Measurements from ENCODE around the gene CCDC120. TPM values are rescaled to one million over a fixed set of nuclear protein-coding genes. Genes with fewer than 3 reads are reported as not detected.

The CCDC120 gene
- total RNA-seq, 1 experiment from 2014 or later = 14.5 TPM

DNA sequence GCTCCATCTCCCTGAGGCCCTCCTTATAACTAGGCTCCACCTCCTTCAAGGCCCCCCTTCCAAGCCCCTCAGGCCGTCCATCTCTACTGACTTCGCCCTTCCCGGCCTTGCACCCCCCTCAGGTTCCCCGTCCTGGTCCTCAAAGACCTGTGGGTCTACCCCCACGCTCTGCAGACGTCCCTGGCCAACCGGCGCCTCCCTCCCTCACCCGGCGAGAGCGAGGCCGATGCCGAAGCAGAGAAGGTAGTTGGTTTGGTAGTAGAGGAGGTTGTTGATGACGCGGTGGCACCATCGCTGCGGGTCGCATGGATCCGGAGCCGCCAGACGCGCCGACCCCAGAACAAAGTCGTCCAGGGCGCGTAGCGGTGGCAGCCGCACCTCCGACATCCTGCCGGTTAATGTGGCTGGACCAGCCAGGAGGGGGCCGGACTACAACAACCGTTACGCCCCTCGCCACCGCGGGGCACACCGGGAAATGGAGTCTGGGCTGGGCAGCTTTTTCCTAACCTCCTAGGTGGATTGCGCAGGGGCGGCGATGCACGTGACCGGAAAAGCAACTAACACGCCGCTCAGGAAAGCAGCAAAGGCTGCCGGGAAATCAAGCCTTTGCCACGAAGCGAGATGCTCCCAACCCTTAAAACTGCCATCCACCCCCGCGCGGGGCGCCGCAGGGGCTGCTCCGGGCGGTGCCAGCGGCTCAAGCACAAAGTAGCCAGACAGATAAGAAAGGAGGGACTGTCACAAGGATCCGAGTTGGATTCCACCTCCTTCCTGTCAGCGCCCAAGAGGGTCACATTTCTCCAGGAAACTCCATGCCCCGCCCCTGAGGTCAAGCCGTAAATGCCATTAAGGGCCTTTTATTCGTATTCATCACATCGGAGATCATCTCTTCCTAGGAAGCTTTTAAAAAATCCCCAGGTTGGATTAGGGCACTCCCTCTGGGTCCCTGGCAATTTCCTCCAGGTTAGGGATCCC, 15.1 kb downstream of the CCDC120 start, which contains the start of gene PRAF2:
PRAF2 (minus strand) TSS at position 402 of the 975 bp plus-strand sequence; CDS start at position 387, 15 bp downstream.
- Histone ChIP-seq H3K18ac (ENCODE audit: insufficient read length, low read depth, low read length) (no peak within 1 kb of the TSS), H2BK5ac (ENCODE audit: insufficient read length, low read length) (no peak within 1 kb of the TSS), H2AK5ac (ENCODE audit: insufficient read length, low read length) (no peak within 1 kb of the TSS), H3K56ac (ENCODE audit: insufficient read length, low read depth, low read length) (no peak within 1 kb of the TSS), H3K27me3 (ENCODE audit: insufficient read depth, low read length) (no peaks in the 10 kb centered on the region), H4K20me1 (ENCODE audit: control insufficient read depth, insufficient read depth, insufficient read length) (no peaks in the 10 kb centered on the region), H4K8ac (replicated peaks; ENCODE audit: insufficient read length, low read depth, low read length) (no peak within 1 kb of the TSS), H3K14ac (ENCODE audit: insufficient read depth, low read length) (peak within 1 kb of the TSS; percentile 1; the same call in 1 of the 2 replicates), H2AFZ (ENCODE audit: low read length) (no peak within 1 kb of the TSS), H2BK15ac (ENCODE audit: low read depth, low read length) (no peak within 1 kb of the TSS), H3K4me2 (ENCODE audit: insufficient read depth, insufficient read length, low read length) (peak within 1 kb of the TSS; percentile 70), H3K79me1 (ENCODE audit: insufficient read depth, low read depth, low read length, poor library complexity, severe bottlenecking) (no peaks in the 10 kb centered on the region), H2BK20ac (ENCODE audit: low read depth, low read length, poor library complexity, severe bottlenecking) (no peak within 1 kb of the TSS), H3K4me1 (ENCODE audit: insufficient read depth, low read length) (no peaks in the 10 kb centered on the region), H3K4ac (ENCODE audit: low read depth, low read length) (no peak within 1 kb of the TSS), H2BK12ac (ENCODE audit: insufficient read length, low read depth, low read length) (no peak within 1 kb of the TSS), H3K79me2 (ENCODE audit: insufficient read depth, low read length) (0 out of 2 replicates have a peak, but pooled peaks cover 1% of the 10 kb centered on the region), H4K5ac (ENCODE audit: insufficient read length, low read depth, low read length) (no peak within 1 kb of the TSS), H3K23ac (ENCODE audit: insufficient read length, low read depth, low read length) (no peak within 1 kb of the TSS), H3K23me2 (ENCODE audit: insufficient read length, low read depth, low read length, poor library complexity, severe bottlenecking) (peaks cover 6% of the 10 kb centered on the region), H3K9ac (ENCODE audit: extremely low read depth, insufficient read length, low read length) (peak within 1 kb of the TSS; percentile 6), H3K27ac (ENCODE audit: insufficient read length, low read depth, low read length) (no peak within 1 kb of the TSS), H2BK120ac (ENCODE audit: low read depth, low read length, poor library complexity, severe bottlenecking) (no peak within 1 kb of the TSS), H3T11ph (ENCODE audit: low read length) (no peak within 1 kb of the TSS), H3K9me3 (ENCODE audit: control insufficient read depth, low read depth, low read length) (no peaks in the 10 kb centered on the region), H4K91ac (ENCODE audit: insufficient read length, low read depth, low read length) (no peak within 1 kb of the TSS)
- Mint-ChIP-seq H3K4me1 (peaks cover 5 to 17% of the 10 kb centered on the region in 2 experiments; a peak in 3 of 4 replicates), H3K9me3 (peaks cover 73 to 78% of the 10 kb centered on the region in 2 experiments), H3K36me3 (ENCODE audit: insufficient read depth in 1 of 3, low read depth in 3 of 3) (peaks cover 15 to 38% (median 16%) of the 10 kb centered on the region in 3 experiments), H3K27ac (peak within 1 kb of the TSS in 1 of 3 experiments; percentile 70; a peak in 1 of 7 replicates), H3K4me3 (peak within 1 kb of the TSS; percentile 83 to 88), H3K27me3 (ENCODE audit: low read depth) (peaks cover 2% of the 10 kb centered on the region; the same call in 1 of the 2 replicates)
- DNase-seq = peak; percentile 89
- WGBS (ENCODE audit: extremely low coverage, insufficient read length, low lambda C conversion rate) = no CpG with 5 or more reads among the region's 61 CpGs
- TF ChIP-seq, protein P1, sequence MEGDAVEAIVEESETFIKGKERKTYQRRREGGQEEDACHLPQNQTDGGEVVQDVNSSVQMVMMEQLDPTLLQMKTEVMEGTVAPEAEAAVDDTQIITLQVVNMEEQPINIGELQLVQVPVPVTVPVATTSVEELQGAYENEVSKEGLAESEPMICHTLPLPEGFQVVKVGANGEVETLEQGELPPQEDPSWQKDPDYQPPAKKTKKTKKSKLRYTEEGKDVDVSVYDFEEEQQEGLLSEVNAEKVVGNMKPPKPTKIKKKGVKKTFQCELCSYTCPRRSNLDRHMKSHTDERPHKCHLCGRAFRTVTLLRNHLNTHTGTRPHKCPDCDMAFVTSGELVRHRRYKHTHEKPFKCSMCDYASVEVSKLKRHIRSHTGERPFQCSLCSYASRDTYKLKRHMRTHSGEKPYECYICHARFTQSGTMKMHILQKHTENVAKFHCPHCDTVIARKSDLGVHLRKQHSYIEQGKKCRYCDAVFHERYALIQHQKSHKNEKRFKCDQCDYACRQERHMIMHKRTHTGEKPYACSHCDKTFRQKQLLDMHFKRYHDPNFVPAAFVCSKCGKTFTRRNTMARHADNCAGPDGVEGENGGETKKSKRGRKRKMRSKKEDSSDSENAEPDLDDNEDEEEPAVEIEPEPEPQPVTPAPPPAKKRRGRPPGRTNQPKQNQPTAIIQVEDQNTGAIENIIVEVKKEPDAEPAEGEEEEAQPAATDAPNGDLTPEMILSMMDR (conservative IDR thresholded peaks at IDR 0.05) = no peak

All from H9 (cell line).